ACHN (cell line): ENCODE results near the gene CD300LG.
"Not testable (repeated sequence)": the region's sequence is repeated elsewhere in the genome, so short reads cannot be mapped to it uniquely, and the experiment has no call there.

ENCODE experiments used
- DNase-seq: peaks from one replicate; pipeline ENCODE4 v3.0.0-alpha.2; 2015
- in situ Hi-C: cut with HindIII; loops from 2 replicates; pipeline ENCODE4 v1.10.0; 2017; ENCODE audit warnings: low sequenced_read_pairs, low pct_ligation_motif_present, low pct_unique_long_range_greater_than_20kb

CD300LG gene, protein sequence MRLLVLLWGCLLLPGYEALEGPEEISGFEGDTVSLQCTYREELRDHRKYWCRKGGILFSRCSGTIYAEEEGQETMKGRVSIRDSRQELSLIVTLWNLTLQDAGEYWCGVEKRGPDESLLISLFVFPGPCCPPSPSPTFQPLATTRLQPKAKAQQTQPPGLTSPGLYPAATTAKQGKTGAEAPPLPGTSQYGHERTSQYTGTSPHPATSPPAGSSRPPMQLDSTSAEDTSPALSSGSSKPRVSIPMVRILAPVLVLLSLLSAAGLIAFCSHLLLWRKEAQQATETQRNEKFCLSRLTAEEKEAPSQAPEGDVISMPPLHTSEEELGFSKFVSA

DNA sequence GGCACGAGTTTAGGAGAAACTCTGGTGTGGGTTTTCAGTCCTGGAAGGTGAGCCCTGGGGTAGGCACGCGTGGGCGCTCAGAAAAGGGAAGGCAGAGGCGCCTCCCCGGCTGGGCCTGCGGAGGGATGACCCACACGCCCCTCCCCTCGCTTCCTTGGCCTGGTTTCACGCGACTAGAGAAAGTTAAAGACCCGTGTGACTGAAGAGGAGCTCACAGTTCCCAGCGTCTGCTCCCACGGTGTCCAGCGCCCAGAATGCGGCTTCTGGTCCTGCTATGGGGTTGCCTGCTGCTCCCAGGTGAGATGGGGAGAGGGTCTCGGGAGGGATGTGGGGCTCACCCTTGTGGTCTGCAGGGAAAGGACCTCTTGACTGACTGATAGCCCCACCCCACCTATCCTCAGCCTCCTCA, at the start of gene CD300LG:
TSS of gene CD300LG (plus strand) at position 214 of the 409 bp plus-strand sequence. CDS start at position 255, 41 bp downstream.
- in situ Hi-C loops = no loop called here
- no peak for DNase-seq

GRCh38 chr17:43798024-43798423, 49.0 kb upstream of the CD300LG start:
- in situ Hi-C loops, DNase-seq: not testable (repeated sequence)

DNA sequence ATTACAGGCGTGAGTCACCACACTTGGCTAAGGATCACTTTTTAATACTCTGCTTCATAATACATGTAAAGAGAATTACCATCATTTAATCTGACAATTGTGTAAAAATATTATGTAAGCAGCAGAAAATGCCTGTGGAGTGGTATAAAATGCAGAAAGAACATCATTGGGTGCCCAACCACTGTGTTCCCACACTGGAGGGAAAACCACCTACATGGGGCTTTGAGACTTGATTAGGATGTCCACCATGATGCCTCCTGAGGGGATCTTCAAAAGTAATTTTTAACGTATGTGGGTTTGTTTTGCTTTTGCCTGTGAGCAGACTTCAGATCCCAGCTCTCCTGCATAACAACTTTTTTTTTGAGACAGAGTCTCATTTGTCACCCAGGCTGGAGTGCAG, 47.9 kb upstream of the CD300LG start:
- in situ Hi-C loops = no loop called here
- DNase-seq = no peak

DNA sequence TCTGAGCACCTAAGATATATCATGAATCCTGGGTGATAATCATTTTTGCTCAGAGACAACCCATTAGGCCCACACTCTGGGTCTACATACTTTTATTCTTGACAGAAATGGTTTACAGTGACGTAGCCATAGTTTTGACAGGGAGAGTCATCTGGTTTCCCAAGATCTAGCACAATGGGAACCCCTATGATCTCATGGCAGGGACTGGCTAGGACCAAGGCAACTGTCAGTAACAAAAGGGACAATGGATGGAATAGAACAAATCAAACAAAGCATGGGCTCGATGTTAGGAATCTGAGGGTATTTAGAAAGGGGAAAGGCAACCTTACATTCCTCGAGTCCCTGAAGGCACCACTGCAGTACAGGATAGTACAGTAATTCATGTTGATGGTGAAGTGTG, 46.2 kb upstream of the CD300LG start:
- in situ Hi-C loops = no loop called here
- DNase-seq = no peak

GRCh38 chr17:43801844-43802243, 45.1 kb upstream of the CD300LG start:
- in situ Hi-C loops = no loop called here
- DNase-seq = no peak

DNA sequence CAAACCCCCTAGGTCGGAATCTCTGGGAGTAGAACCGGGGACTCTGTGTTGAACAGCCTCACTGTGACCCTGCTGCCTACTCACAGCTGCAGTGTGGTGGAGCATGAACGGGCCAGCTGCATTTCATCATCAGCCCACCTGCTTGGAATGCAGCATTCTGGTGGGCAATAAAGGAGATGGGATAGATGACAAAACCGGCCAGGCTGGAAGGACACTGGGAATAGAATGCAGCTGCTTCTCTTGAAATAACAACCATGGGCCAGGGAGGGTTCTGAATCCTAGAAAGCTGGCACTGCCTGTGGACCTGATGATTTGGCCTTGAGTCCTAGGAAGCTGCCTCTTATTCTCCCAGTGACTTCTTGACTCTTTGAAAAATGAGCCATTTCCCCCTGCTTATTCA, 43.2 kb upstream of the CD300LG start:
- DNase-seq = no peak
- in situ Hi-C loops = no loop called here

DNA sequence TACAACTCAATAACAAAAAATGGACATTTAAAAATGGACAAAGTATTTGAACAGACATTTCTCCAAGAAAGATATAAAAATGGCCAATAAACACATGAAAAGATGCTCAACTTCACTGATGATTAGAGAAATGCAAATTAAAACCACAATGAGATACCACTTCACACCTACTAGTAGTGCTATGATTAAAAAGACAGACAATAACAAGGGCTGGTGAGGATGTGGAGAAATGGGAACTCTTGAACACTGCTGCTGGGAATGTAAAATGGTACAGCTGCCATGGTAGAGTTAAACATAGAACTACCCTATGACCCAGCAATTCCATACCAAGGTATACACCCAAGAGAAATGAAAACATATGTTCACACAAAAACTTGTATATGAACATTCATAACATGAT, 41.9 kb upstream of the CD300LG start:
- in situ Hi-C loops = no loop called here
- DNase-seq = no peak

GRCh38 chr17:43808076-43808475, 38.9 kb upstream of the CD300LG start:
- DNase-seq = no peak
- in situ Hi-C loops = no loop called here

DNA sequence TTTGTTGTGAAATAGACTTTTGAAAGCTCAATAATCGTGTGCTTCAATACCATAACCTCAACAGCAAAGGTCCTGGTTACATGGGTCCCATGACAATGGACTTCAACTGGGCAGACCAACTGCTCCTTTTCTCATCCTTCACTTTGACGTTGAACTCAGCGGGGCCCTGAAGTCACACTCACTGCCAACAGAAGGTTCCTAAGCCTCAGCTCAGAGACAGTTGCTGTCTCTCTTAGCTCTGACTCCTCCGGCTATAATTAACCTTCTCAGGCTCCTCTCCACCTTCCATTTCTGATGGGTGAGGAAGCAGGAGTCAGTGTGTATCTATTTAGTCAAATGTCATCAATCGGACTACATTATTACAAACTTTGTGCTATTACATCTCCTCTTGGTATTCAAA, 37.9 kb upstream of the CD300LG start:
- no peak for DNase-seq
- in situ Hi-C loops = no loop called here

DNA sequence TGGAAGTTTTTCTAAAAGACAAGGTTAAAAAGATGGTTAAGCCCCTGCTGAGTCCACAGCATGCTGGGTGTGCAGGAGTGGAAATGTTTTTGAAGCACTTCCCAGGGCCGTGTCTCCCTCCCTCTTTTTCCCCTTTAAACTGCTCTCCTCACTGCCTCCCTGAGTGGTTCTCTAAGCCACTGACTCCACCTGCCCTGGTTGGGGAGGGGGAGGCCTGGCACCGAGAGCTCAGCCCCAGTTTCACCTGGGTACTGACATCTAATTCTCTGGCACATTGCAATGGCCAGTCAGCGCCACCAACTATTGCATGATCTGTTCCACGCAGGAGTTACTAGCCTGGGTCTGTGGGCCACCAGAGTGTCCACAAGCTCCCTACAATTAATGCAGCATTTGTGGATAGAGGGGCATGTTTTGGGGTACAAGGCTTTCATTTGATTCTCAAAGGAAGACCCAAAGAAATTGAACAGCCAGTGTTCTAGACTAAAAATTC, 36.7 kb upstream of the CD300LG start:
- no peak for DNase-seq
- in situ Hi-C loops = no loop called here

- in situ Hi-C loops = no loop called here
- DNase-seq = no peak
These were observed 36.2 kb upstream of the CD300LG start for GRCh38 chr17:43810823-43811222.

GRCh38 chr17:43812396-43813265, 34.3 kb upstream of the CD300LG start:
- in situ Hi-C loops = no loop called here
- DNase-seq = no peak

GRCh38 chr17:43813386-43813785, 33.6 kb upstream of the CD300LG start:
- peak; percentile 26 for DNase-seq
- in situ Hi-C loops = no loop called here

- no peak for DNase-seq
- in situ Hi-C loops = no loop called here
These were observed 33.0 kb upstream of the CD300LG start for GRCh38 chr17:43814026-43814425.

- in situ Hi-C loops = no loop called here
- DNase-seq = peak; percentile 55
These were observed 32.3 kb upstream of the CD300LG start for GRCh38 chr17:43814714-43815113.

DNA sequence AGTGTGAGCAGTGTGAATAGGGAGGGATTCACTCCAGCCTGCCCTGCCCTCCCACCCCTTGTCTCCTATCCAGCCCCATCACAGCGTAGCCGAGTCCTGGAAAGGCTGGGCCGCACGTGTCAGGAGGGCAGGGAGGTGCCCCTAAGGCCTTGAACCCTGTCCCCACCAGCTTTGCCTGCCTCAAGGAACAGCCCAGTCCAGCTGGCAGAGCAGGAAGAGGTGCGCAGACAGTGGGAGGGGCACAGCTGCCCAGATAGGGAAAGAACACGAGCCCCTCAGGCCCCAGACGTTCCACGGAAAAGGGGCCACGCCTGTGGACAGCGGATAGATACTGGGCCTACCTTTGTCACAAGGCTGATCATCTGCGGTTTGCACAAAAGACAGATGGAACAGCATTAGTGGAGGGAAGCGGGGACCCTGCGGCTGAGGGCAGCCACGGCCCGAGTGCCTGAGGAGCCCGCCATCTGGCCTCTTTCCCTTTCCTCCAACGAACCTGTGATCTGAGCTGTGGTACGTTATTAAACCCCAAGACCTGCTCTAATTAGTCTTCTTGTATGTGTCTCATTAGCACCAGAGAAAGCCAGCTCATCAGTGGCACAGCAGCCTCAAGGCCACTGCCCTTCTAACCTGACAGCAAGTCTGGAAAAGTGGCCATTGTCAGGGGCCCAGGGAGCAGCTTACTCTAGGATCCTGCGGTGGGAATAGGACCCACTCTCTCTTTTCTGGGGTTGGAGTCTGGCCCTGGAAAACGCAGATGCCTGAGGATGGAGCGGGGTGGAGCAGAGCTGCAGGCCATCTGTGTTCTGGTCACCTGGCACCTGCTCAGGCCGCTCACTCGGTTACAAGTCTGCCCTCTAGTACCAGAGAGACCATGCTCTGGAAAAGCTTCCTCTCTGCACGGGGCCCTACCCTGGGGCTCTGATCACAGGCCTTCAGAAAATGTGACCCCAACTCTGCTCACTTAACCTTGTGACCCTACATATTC, 30.3 kb upstream of the CD300LG start:
- in situ Hi-C loops = no loop called here
- DNase-seq = no peak

GRCh38 chr17:43817826-43818225, 29.1 kb upstream of the CD300LG start:
- in situ Hi-C loops = no loop called here
- no peak for DNase-seq

DNA sequence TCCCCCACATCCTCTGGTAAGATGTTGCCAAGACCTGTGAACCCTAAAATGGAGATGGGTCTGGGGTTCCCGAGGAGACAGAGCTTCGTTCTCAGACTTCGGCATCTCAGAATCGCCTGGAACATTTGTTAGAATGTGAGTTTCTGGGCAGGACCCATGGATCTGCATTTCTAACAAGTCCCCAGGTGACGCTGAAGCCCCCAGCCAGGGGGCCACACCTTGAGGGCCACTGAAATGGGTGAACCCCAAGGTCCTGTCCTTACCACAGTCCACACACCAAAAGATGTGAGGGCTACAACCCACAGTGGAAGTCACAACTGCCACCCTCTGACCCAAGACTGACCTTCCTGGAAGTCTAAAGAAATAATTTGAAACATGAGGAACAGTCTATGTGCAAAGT, 28.0 kb upstream of the CD300LG start:
- no peak for DNase-seq
- in situ Hi-C loops = no loop called here

- in situ Hi-C loops = no loop called here
- no peak for DNase-seq
These were observed 26.2 kb upstream of the CD300LG start for GRCh38 chr17:43820759-43821158.
